Fibroblast of the aortic adventitia (primary cell): ENCODE measurements around the gene DYNC1LI2. TPM values are rescaled to one million over a fixed set of nuclear protein-coding genes. Genes with fewer than 3 reads are reported as not detected.

Experiments
- DNase-seq: peaks from one replicate; pipeline ENCODE4 v3.0.0-alpha.2; 2010; ENCODE audit warnings: low read depth
- H3K4me3 ChIP-seq: 2 replicates; pipeline ENCODE4 v1.5.1; 2011; ENCODE audit warnings: low read depth, mild to moderate bottlenecking, control low read depth, low read length, moderate library complexity
- total RNA-seq: library from RNA; depleted of rRNA; stranded (reverse); fragments of >200 nt; gene quantifications from 2 replicates; pipeline ENCODE4 v1.2.3, GENCODE V29; 2012; ENCODE audit warnings: low replicate concordance
- TF ChIP-seq, protein P1 (sequence below): IDR thresholded peaks from 2 replicates; pipeline ENCODE4 v1.5.1; 2011; ENCODE audit warnings: mild to moderate bottlenecking, low read length, control low read depth, inconsistent platforms; ENCODE audit not compliant: insufficient read depth

Gene DYNC1LI2
- total RNA-seq, 1 donor: 148 TPM

GRCh38 chr16:66701516-66701915 is 49.9 kb downstream of the DYNC1LI2 start:
- TF ChIP-seq, protein P1, sequence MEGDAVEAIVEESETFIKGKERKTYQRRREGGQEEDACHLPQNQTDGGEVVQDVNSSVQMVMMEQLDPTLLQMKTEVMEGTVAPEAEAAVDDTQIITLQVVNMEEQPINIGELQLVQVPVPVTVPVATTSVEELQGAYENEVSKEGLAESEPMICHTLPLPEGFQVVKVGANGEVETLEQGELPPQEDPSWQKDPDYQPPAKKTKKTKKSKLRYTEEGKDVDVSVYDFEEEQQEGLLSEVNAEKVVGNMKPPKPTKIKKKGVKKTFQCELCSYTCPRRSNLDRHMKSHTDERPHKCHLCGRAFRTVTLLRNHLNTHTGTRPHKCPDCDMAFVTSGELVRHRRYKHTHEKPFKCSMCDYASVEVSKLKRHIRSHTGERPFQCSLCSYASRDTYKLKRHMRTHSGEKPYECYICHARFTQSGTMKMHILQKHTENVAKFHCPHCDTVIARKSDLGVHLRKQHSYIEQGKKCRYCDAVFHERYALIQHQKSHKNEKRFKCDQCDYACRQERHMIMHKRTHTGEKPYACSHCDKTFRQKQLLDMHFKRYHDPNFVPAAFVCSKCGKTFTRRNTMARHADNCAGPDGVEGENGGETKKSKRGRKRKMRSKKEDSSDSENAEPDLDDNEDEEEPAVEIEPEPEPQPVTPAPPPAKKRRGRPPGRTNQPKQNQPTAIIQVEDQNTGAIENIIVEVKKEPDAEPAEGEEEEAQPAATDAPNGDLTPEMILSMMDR: no peak
- DNase-seq: no peak
- no peak overlapping the region for H3K4me3 ChIP-seq

DNA sequence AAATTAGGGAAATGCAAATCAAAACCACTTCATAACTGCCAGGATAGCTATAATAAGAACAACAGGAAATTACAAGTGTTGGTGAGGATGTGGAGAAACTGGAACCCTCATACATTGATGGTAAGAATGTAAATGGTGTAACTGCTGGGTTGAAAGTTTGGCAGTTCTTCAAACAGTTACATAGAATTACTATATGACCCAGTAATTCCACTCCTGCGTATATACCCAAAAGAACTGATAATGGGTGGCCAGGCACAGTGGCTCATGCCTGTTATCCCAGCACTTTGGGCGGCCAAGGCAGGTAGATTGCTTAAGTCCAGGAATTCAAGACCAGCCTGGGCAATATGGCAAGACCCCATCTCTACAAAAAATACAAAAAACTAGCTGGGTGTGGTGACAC is 50.4 kb downstream of the DYNC1LI2 start:
- DNase-seq: no peak
- no peak overlapping the region for H3K4me3 ChIP-seq
- TF ChIP-seq, protein P1: no peak

GRCh38 chr16:66699898-66700297 is 51.5 kb downstream of the DYNC1LI2 start:
- no peak for DNase-seq
- TF ChIP-seq, protein P1: no peak
- H3K4me3 ChIP-seq: no peak overlapping the region

GRCh38 chr16:66698046-66698445 is 53.4 kb downstream of the DYNC1LI2 start:
- DNase-seq: no peak
- TF ChIP-seq, protein P1: no peak
- no peak overlapping the region for H3K4me3 ChIP-seq

DNA sequence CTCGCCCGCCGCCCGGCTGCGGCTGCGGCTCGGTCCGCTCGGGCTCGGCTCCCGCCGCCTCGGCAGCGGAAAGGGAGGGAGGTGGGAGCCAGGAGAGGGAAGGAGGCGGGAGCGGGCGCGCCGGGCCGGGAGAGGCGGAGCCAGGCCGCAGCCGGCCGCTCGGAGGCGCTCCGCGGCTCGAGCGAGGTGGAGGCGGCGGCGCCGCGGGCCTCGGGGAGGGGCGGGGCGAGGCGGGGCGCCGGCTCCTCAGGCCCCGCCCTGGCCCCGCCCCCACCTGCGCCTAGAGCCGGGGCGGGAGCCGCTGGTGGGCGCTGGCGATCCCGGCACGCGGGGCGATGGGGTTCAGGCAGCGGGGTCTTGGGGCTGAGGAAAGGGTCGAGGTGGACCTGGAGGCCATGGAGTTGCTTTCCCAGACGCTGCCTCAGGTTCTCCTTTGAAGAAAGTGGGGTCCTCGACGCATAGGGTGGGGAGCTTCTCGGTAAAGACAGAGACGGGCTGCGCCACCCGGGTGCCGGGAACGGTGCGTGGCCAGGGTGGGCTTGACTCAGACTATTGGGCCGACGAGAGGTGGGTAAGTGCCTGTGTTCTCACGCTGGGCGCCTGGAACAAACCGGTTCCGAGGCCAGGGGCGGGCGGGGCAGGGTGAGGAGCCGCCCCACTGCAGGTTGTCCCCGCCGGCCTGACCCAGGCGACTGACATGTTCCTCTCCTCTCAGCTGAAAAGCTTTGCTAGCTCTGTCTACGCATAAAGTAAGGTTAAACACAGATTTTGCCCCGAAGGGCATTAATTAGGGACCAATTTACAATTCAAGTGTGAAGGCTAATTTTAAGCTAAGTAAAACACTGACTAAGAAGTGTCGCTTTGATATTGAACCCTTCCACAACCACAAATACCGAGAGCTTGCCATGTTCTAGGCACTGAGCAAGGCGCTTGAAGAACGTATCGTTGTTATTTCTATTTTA is 54.5 kb downstream of the DYNC1LI2 start, which contains the start of gene CMTM4:
TSS of gene CMTM4 (minus strand) at position 75 of the 962 bp plus-strand sequence. CDS start 218 bp downstream, outside the sequence.
- TF ChIP-seq, protein P1: peak; percentile 14
- peak; percentile 72 for DNase-seq
- H3K4me3 ChIP-seq: peak within 1 kb of the TSS; percentile 72

DNA sequence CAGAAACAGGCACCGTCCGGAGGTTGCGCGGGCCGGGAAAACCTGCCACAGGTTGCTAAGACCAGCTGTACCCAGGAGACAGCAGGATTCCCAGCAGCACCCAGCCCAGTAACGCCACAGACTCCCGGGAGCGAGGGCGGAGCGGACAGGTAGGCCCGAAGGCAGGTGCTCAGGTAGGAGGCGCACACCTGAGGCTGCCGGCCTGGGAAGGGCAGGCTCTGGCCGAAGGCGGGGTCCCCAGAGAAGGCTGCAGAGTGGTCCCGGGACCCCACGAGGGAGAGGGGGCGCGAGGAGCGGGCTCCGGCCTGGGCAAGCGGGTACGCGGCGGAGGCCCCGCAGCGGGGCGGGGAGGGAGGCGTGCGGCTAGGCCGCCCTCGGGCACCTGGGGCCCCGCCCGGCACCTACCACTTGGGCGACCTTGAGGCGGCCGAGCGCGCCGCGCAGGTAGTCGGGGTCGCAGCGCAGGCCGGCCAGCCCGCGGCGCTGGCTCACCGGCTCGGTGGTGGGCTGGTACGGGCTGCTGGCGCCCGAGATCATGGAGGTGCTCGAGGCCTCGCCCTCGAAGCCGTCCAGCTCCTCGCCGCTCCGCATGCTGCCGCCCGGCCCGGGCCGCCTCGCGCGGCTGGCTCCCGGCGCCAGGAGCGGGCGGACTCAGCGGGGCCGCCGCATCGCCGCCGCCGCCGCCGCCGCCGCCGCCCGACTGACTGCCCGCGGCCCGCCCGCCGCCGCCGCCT is 55.3 kb downstream of the DYNC1LI2 start:
- TF ChIP-seq, protein P1: no peak
- H3K4me3 ChIP-seq: peak overlapping the region; percentile 72
- no peak for DNase-seq
